ENCODE measurements around the gene ABCC6. TPM values are rescaled to one million over a fixed set of nuclear protein-coding genes. Genes with fewer than 3 reads are reported as not detected.

The ABCC6 gene
- total and polyA plus RNA-seq, 12 donors, result 0.17 to 3.8 (median 1.0) TPM

- H3K27ac ChIP-seq, result no peak overlapping the region
Observed at GRCh38 chr16:16147316-16147999, 75.8 kb downstream of the ABCC6 start.

GRCh38 chr16:16146380-16147315, 76.6 kb downstream of the ABCC6 start:
- intact Hi-C loops (cut with DNase I), result no loop called here
- Histone ChIP-seq H3K27ac (no peak overlapping the region), H3K4me3 (no peak overlapping the region), H3K27me3 (no peaks in the 10 kb centered on the region), H3K36me3 (peaks cover 0 to 37% (median 8%) of the 10 kb centered on the region in 9 donors), H3K9me3 (no peaks in the 10 kb centered on the region), H3K4me1 (peaks cover 0 to 16% (median 10%) of the 10 kb centered on the region in 9 donors)
- 79% methylated on average over 14 of the region's 14 CpGs for WGBS, 2 donors
- DNase-seq, result peak in 1 of 2 donors; percentile 20
- no peak for ATAC-seq
- TF ChIP-seq CTCF (IDR thresholded peaks at IDR 0.05), result no peak

More at GRCh38 chr16:16147316-16147999, 75.8 kb downstream of the ABCC6 start:
- Histone ChIP-seq H3K4me1 (peaks cover 0 to 16% (median 10%) of the 10 kb centered on the region in 9 donors), H3K36me3 (peaks cover 0 to 29% (median 2%) of the 10 kb centered on the region in 9 donors), H3K27me3 (no peaks in the 10 kb centered on the region), H3K9me3 (no peaks in the 10 kb centered on the region), H3K4me3 (no peak overlapping the region)
- ATAC-seq, result no peak
- no peak for TF ChIP-seq CTCF (IDR thresholded peaks at IDR 0.05)
- no peak for DNase-seq
- 89 to 92% methylated on average over 17 of the region's 17 CpGs for WGBS, 2 donors
- intact Hi-C loops (cut with DNase I), result no loop called here

- Histone ChIP-seq H3K27me3 (no peaks in the 10 kb centered on the region), H3K4me3 (no peak overlapping the region), H3K36me3 (peaks cover 0 to 50% (median 15%) of the 10 kb centered on the region in 9 donors), H3K9me3 (no peaks in the 10 kb centered on the region), H3K4me1 (peaks cover 0 to 11% (median 6%) of the 10 kb centered on the region in 9 donors), H3K27ac (no peak overlapping the region)
- intact Hi-C loops (cut with DNase I), result no loop called here
- DNase-seq, result no peak
- TF ChIP-seq CTCF (IDR thresholded peaks at IDR 0.05), result no peak
- WGBS, 2 donors, result 97 to 99% methylated on average over 5 of the region's 5 CpGs
- ATAC-seq, result no peak
Observed at GRCh38 chr16:16145286-16145685, 78.0 kb downstream of the ABCC6 start.

DNA sequence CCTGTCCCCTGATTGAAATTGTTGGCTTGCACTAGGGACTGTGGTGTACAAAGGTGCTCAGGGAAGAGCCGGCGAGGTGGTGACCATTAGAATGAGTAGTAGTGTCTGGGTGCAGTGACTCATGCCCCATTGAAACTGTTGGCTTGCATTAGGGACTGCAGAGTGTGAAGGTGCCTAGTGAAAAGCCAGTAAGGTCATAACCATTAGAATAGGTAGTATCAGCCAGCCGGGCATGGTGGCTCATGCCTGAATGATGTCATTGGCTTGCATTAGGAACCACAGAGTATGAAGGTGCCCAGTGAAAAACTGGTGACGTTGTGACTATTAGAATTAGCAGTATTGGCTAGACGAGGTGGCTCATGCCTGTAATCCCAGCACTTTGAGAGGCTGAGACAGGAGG, 78.9 kb downstream of the ABCC6 start:
- intact Hi-C loops (cut with DNase I), result no loop called here
- Histone ChIP-seq H3K9me3 (no peaks in the 10 kb centered on the region), H3K27ac (peak overlapping the region in 1 of 10 donors; percentile 25), H3K27me3 (no peaks in the 10 kb centered on the region), H3K36me3 (peaks cover 0 to 59% (median 18%) of the 10 kb centered on the region in 9 donors), H3K4me1 (peaks cover 0 to 4% (median 0%) of the 10 kb centered on the region in 9 donors), H3K4me3 (no peak overlapping the region)
- no peak for TF ChIP-seq CTCF (IDR thresholded peaks at IDR 0.05)
- 89 to 95% methylated on average over 5 of the region's 5 CpGs for WGBS, 2 donors
- DNase-seq (no peak), ATAC-seq (peak in 6 of 8 donors; percentile 23 to 89 (median 66))
